Measurements from ENCODE around the gene MRPL42.

DNA sequence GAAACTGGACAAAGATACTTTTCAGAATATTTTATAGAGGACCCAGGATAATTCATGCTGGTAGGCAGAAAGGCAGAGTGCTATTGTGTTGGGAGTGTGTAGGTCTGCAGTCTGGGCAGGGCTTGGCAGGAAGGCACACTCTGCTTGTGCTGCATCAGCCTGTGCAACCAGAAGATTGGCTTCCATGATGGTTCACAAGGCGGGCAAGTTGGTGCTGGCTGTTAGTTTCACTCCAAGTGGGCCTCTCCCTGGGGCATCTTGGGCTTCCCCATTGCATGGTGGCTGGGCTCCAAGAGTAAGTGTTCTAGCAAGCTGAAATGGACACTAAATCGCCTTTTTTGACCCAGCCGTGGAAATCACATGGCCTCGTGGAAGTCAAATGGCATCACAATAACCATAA is 23.7 kb upstream of the MRPL42 start:
- TF ChIP-seq, protein P1, sequence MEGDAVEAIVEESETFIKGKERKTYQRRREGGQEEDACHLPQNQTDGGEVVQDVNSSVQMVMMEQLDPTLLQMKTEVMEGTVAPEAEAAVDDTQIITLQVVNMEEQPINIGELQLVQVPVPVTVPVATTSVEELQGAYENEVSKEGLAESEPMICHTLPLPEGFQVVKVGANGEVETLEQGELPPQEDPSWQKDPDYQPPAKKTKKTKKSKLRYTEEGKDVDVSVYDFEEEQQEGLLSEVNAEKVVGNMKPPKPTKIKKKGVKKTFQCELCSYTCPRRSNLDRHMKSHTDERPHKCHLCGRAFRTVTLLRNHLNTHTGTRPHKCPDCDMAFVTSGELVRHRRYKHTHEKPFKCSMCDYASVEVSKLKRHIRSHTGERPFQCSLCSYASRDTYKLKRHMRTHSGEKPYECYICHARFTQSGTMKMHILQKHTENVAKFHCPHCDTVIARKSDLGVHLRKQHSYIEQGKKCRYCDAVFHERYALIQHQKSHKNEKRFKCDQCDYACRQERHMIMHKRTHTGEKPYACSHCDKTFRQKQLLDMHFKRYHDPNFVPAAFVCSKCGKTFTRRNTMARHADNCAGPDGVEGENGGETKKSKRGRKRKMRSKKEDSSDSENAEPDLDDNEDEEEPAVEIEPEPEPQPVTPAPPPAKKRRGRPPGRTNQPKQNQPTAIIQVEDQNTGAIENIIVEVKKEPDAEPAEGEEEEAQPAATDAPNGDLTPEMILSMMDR (IDR thresholded peaks at IDR 0.05): no peak
- TF ChIP-seq POLR2A (IDR thresholded peaks at IDR 0.05): no peak

All from esophagus squamous epithelium (tissue), 4 donors.